K562 (cell line): ENCODE data around the gene TRMT112. TPM values are rescaled to one million over a fixed set of nuclear protein-coding genes. Genes with fewer than 3 reads are reported as not detected.

Experiments used
- ATF1 ChIP-seq, 2 experiments: fragments of 450-650 bp in 1 of 2; IDR thresholded peaks; 2 replicates each; pipeline ENCODE4 v1.6.1; 2016; ENCODE audit warnings: missing compliant biosample characterization in 1 of 2, missing genetic modification characterization in 1 of 2
- ETV6 ChIP-seq, 3 experiments: fragments of 150-350 bp in 1 of 3; sonication (generic) in 1 of 3; formaldehyde crosslinking in 1 of 3; IDR thresholded peaks; 2 replicates each; pipeline versions ENCODE4 v1.6.1 to v1.8.0; 2014 to 2022; ENCODE audit warnings: borderline replicate concordance in 2 of 3, low read depth in 2 of 3, antibody characterized with exemption in 1 of 3, low read length in 1 of 3, mild to moderate bottlenecking in 1 of 3, missing genetic modification reagents in 1 of 3
- FOSL1 ChIP-seq: fragments of 200-800 bp; sonication (Bioruptor generic); conservative IDR thresholded peaks from 2 replicates; pipeline ENCODE4 v1.6.1; 2016; ENCODE audit warnings: missing genetic modification characterization, missing compliant biosample characterization
- GABPA ChIP-seq: fragments of 200-800 bp; sonication (Bioruptor generic); conservative IDR thresholded peaks from 2 replicates; pipeline ENCODE4 v1.6.1; 2016; ENCODE audit warnings: low read depth, missing genetic modification characterization, missing compliant biosample characterization
- HBP1 ChIP-seq: fragments of 450-650 bp; formaldehyde crosslinking; IDR thresholded peaks from 2 replicates; pipeline ENCODE4 v1.4.0; 2022; ENCODE audit warnings: missing genetic modification characterization
- MXD1 ChIP-seq: fragments of 250-450 bp; sonication (Bioruptor Pico); IDR thresholded peaks from 2 replicates; pipeline ENCODE4 v1.8.0; 2021; ENCODE audit warnings: borderline replicate concordance, mild to moderate bottlenecking, moderate library complexity; ENCODE audit not compliant: poor library complexity, severe bottlenecking
- RBM25 ChIP-seq: fragments of 200-400 bp; formaldehyde crosslinking; IDR thresholded peaks from 2 replicates; pipeline ENCODE4 v1.6.1; 2018; ENCODE audit warnings: low read length, low read depth, moderate library complexity; ENCODE audit not compliant: severe bottlenecking
- SMAD2 ChIP-seq: fragments of 150-350 bp; IDR thresholded peaks from 2 replicates; pipeline ENCODE4 v1.6.1; 2014; ENCODE audit warnings: low read depth, mild to moderate bottlenecking, low read length
- ZNF124 ChIP-seq: sonication (generic); formaldehyde crosslinking; IDR thresholded peaks from 2 replicates; pipeline ENCODE4 v1.8.1; 2022; ENCODE audit warnings: missing genetic modification reagents
- ZNF324 ChIP-seq: fragments of 250-450 bp; sonication (Bioruptor Pico); IDR thresholded peaks from 2 replicates; pipeline ENCODE4 v1.4.0; 2020; ENCODE audit warnings: mild to moderate bottlenecking
- ZNF639 ChIP-seq, 2 experiments: fragments of 200-800 bp in 1 of 2; sonication (Bioruptor generic) in 1 of 2; sonication (generic) in 1 of 2; formaldehyde crosslinking in 1 of 2; IDR thresholded peaks in 1 of 2; conservative IDR thresholded peaks in 1 of 2; 2 replicates each; pipeline versions ENCODE4 v1.5.0 to v1.6.1; 2016 to 2020; ENCODE audit warnings: missing compliant biosample characterization in 1 of 2, missing genetic modification characterization in 1 of 2, missing genetic modification reagents in 1 of 2
- ZNF707 ChIP-seq: fragments of 250-450 bp; sonication (Bioruptor Pico); conservative IDR thresholded peaks from 2 replicates; pipeline ENCODE4 v1.8.0; 2022; ENCODE audit warnings: inconsistent platforms, mild to moderate bottlenecking, moderate library complexity
- ZNF766 ChIP-seq: fragments of 200-800 bp; sonication (Bioruptor generic); conservative IDR thresholded peaks from 2 replicates; pipeline ENCODE4 v1.6.1; 2016; ENCODE audit warnings: missing genetic modification characterization, missing compliant biosample characterization
- polyA plus RNA-seq, 8 experiments: library from polyadenylated mRNA; depleted of rRNA in 4 of 8; stranded (reverse) in 5 of 8; unstranded in 3 of 8; fragments of >200 nt; fragmentation: Nextera tagmentation in 2 of 8; fragmentation: Illumina TruSeq in 1 of 8; extraction: Ambion mirVana in 2 of 8; extraction: Trizol in 1 of 8; gene quantifications; 2 replicates each; pipeline versions ENCODE4 v1.2.1 to v1.2.3, GENCODE V29; 2011 to 2014; ENCODE audit warnings: inconsistent platforms in 1 of 8, missing spikeins in 1 of 8
- total RNA-seq, 7 experiments: library from RNA; depleted of rRNA in 6 of 7; stranded (reverse); fragments of >200 nt in 6 of 7; fragmentation: Illumina TruSeq in 2 of 7; extraction: Trizol in 2 of 7; gene quantifications; 2 replicates each; pipeline versions ENCODE4 v1.2.1 to v1.2.3, GENCODE V29; 2011 to 2021; ENCODE audit warnings: low replicate concordance in 1 of 7
- TF ChIP-seq, protein P1 (sequence below), 2 experiments: fragments of 450-650 bp; IDR thresholded peaks; 2 replicates each; pipeline ENCODE4 v1.6.1; 2016
- TF ChIP-seq, protein P2 (sequence below): fragments of 450-650 bp; IDR thresholded peaks from 2 replicates; pipeline ENCODE4 v1.6.1; 2016; ENCODE audit warnings: missing biosample characterization, missing genetic modification characterization
- TF ChIP-seq, protein P3 (sequence below): fragments of 450-650 bp; formaldehyde crosslinking; conservative IDR thresholded peaks from 2 replicates; pipeline ENCODE4 v1.4.0; 2022; ENCODE audit warnings: mild to moderate bottlenecking, missing genetic modification characterization

TRMT112 gene
- total and polyA plus RNA-seq, 9 of the 15 experiments (the other 6 are each of a cell fraction or from before 2014, with no cell fraction given), result 162 to 444 (median 300) TPM

GRCh38 chr11:64334764-64335735 lies 17.7 kb upstream of the TRMT112 start (continued):
- TF ChIP-seq ZNF639 (CRISPR knock-in tag; conservative IDR thresholded peaks at IDR 0.05 in 1 of 2, IDR thresholded peaks at IDR 0.05 in 1 of 2) (peak in 1 of 2 experiments; percentile 88; a peak in 2 of 4 replicates), ATF1 (CRISPR knock-in tag; IDR thresholded peaks at IDR 0.05) (no peak), ATF1 (tag; IDR thresholded peaks at IDR 0.05) (peak; percentile 83), ZNF124 (no peak), HBP1 (CRISPR knock-in tag) (peak; percentile 70; the same call in 1 of the 2 replicates), ZNF707 (CRISPR knock-in tag) (no peak), SMAD2 (no peak), MXD1 (CRISPR knock-in tag) (no peak), ZNF324 (CRISPR knock-in tag) (no peak), FOSL1 (tag) (peak; percentile 100), RBM25 (peak; percentile 93), ZNF766 (peak; percentile 86), GABPA (tag) (no peak; the same call in 1 of the 2 replicates), ETV6 (IDR thresholded peaks at IDR 0.05; ENCODE audit: borderline replicate concordance in 1 of 2, low read depth in 2 of 2, low read length in 1 of 2) (peak in 1 of 2 experiments; percentile 61; a peak in 1 of 4 replicates), ETV6 (CRISPR knock-in tag; IDR thresholded peaks at IDR 0.05; ENCODE audit: borderline replicate concordance) (no peak)
- TF ChIP-seq, protein P1, sequence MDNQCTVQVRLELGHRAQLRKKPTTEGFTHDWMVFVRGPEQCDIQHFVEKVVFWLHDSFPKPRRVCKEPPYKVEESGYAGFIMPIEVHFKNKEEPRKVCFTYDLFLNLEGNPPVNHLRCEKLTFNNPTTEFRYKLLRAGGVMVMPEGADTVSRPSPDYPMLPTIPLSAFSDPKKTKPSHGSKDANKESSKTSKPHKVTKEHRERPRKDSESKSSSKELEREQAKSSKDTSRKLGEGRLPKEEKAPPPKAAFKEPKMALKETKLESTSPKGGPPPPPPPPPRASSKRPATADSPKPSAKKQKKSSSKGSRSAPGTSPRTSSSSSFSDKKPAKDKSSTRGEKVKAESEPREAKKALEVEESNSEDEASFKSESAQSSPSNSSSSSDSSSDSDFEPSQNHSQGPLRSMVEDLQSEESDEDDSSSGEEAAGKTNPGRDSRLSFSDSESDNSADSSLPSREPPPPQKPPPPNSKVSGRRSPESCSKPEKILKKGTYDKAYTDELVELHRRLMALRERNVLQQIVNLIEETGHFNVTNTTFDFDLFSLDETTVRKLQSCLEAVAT (IDR thresholded peaks at IDR 0.05), result peak in 1 of 2 experiments; percentile 81; a peak in 2 of 4 replicates
- TF ChIP-seq, protein P2, sequence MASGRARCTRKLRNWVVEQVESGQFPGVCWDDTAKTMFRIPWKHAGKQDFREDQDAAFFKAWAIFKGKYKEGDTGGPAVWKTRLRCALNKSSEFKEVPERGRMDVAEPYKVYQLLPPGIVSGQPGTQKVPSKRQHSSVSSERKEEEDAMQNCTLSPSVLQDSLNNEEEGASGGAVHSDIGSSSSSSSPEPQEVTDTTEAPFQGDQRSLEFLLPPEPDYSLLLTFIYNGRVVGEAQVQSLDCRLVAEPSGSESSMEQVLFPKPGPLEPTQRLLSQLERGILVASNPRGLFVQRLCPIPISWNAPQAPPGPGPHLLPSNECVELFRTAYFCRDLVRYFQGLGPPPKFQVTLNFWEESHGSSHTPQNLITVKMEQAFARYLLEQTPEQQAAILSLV (tag), result peak; percentile 92
- TF ChIP-seq, protein P3, sequence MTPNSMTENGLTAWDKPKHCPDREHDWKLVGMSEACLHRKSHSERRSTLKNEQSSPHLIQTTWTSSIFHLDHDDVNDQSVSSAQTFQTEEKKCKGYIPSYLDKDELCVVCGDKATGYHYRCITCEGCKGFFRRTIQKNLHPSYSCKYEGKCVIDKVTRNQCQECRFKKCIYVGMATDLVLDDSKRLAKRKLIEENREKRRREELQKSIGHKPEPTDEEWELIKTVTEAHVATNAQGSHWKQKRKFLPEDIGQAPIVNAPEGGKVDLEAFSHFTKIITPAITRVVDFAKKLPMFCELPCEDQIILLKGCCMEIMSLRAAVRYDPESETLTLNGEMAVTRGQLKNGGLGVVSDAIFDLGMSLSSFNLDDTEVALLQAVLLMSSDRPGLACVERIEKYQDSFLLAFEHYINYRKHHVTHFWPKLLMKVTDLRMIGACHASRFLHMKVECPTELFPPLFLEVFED (CRISPR knock-in tag), result peak; percentile 83
